HG03196 (cell line): ENCODE data around the gene ARL5C.
"Not testable (repeated sequence)": the region's sequence is repeated elsewhere in the genome, so short reads cannot be mapped to it uniquely, and the experiment has no call there.

Source experiments
- ATAC-seq: cut with Tn5 transposase; IDR thresholded peaks from one replicate; pipeline ENCODE4 v1.9.1; 2021; ENCODE audit not compliant: unreplicated experiment

Gene ARL5C

GRCh38 chr17:39168503-39168902 is 2.5 kb upstream of the ARL5C start:
- not testable (repeated sequence) for ATAC-seq

GRCh38 chr17:39167476-39167875 is 1.5 kb upstream of the ARL5C start:
- no peak for ATAC-seq

GRCh38 chr17:39166437-39167335 is 725 bp upstream of the ARL5C start:
- ATAC-seq, result no peak

GRCh38 chr17:39165178-39165840 is 652 bp downstream of the ARL5C start:
- ATAC-seq, result no peak

- peak; percentile 77 for ATAC-seq
Measured at GRCh38 chr17:39164675-39165143, 1.3 kb downstream of the ARL5C start.

GRCh38 chr17:39161962-39162361 is 4.0 kb downstream of the ARL5C start:
- no peak for ATAC-seq

- no peak for ATAC-seq
Measured at GRCh38 chr17:39158623-39159022, 7.3 kb downstream of the ARL5C start.

GRCh38 chr17:39156491-39156890 is 9.5 kb downstream of the ARL5C start:
- no peak for ATAC-seq

- ATAC-seq, result no peak
Measured at GRCh38 chr17:39155654-39156053, 10.3 kb downstream of the ARL5C start.

GRCh38 chr17:39153599-39154051 is 12.3 kb downstream of the ARL5C start:
- peak; percentile 47 for ATAC-seq

- ATAC-seq, result no peak
Measured at GRCh38 chr17:39151943-39152818, 13.8 kb downstream of the ARL5C start.

- ATAC-seq, result no peak
Measured at GRCh38 chr17:39151150-39151942, 14.6 kb downstream of the ARL5C start, which contains the start of gene PLXDC1. TSS of gene PLXDC1 (minus strand) at chr17:39151637. CDS start at chr17:39151437, 200 bp downstream.

- no peak for ATAC-seq
Measured at GRCh38 chr17:39150795-39151149, 15.2 kb downstream of the ARL5C start.

GRCh38 chr17:39150104-39150634 is 15.8 kb downstream of the ARL5C start:
- no peak for ATAC-seq

- no peak for ATAC-seq
Measured at GRCh38 chr17:39147221-39148185, 18.5 kb downstream of the ARL5C start.

- ATAC-seq, result no peak
Measured at GRCh38 chr17:39146273-39146672, 19.7 kb downstream of the ARL5C start.

- ATAC-seq, result no peak
Measured at GRCh38 chr17:39145143-39145542, 20.8 kb downstream of the ARL5C start.

GRCh38 chr17:39144416-39144840 is 21.5 kb downstream of the ARL5C start:
- ATAC-seq, result no peak
